Stimulated activated CD8-positive, alpha-beta memory T cell treated with anti-CD3 and anti-CD28 coated beads, Interleukin-15, amount 100 ng/mL, for 24 hours (primary cell): ENCODE results near the gene SRSF9.
"Not testable (repeated sequence)": the region's sequence is repeated elsewhere in the genome, so short reads cannot be mapped to it uniquely, and the experiment has no call there.

Source experiments
- DNase-seq: peaks from one replicate; pipeline ENCODE4 v3.0.0-alpha.2; 2020; ENCODE audit warnings: low read depth

The SRSF9 gene

GRCh38 chr12:120481022-120481767 lies 11.6 kb upstream of the SRSF9 start:
- no peak for DNase-seq

- no peak for DNase-seq
Measured at GRCh38 chr12:120480211-120480610, 10.7 kb upstream of the SRSF9 start.

- DNase-seq, result no peak
Measured at GRCh38 chr12:120479458-120479857, 9.9 kb upstream of the SRSF9 start.

GRCh38 chr12:120475643-120476042 lies 6.1 kb upstream of the SRSF9 start:
- no peak for DNase-seq

GRCh38 chr12:120474616-120474960 lies 5.0 kb upstream of the SRSF9 start:
- DNase-seq, result no peak

- no peak for DNase-seq
Measured at GRCh38 chr12:120473807-120474615, 4.5 kb upstream of the SRSF9 start.

GRCh38 chr12:120472521-120472920 lies 3.0 kb upstream of the SRSF9 start:
- DNase-seq, result no peak

GRCh38 chr12:120470150-120470784 lies 719 bp upstream of the SRSF9 start:
- DNase-seq, result no peak

- DNase-seq, result no peak
Measured at GRCh38 chr12:120468821-120469449, 613 bp downstream of the SRSF9 start.

GRCh38 chr12:120468325-120468820 lies 1.2 kb downstream of the SRSF9 start:
- no peak for DNase-seq

- DNase-seq, result no peak
Measured at GRCh38 chr12:120467439-120467838, 2.1 kb downstream of the SRSF9 start.

- no peak for DNase-seq
Measured at GRCh38 chr12:120466560-120467315, 2.8 kb downstream of the SRSF9 start.

- DNase-seq, result no peak
Measured at GRCh38 chr12:120465756-120466155, 3.8 kb downstream of the SRSF9 start.

- no peak for DNase-seq
Measured at GRCh38 chr12:120463712-120464111, 5.8 kb downstream of the SRSF9 start.

- DNase-seq, result no peak
Measured at GRCh38 chr12:120462099-120462640, 7.4 kb downstream of the SRSF9 start.

- no peak for DNase-seq
Measured at GRCh38 chr12:120460157-120460556, 9.4 kb downstream of the SRSF9 start.

GRCh38 chr12:120457133-120457532 lies 12.4 kb downstream of the SRSF9 start:
- DNase-seq, result no peak

- no peak for DNase-seq
Measured at GRCh38 chr12:120455302-120455701, 14.2 kb downstream of the SRSF9 start.

GRCh38 chr12:120453977-120454376 lies 15.6 kb downstream of the SRSF9 start:
- DNase-seq, result no peak

GRCh38 chr12:120453060-120453750 lies 16.3 kb downstream of the SRSF9 start:
- DNase-seq, result no peak

GRCh38 chr12:120452524-120452923 lies 17.0 kb downstream of the SRSF9 start:
- not testable (repeated sequence) for DNase-seq
